ENCODE data around the gene LIMK1. TPM values are rescaled to one million over a fixed set of nuclear protein-coding genes. Genes with fewer than 3 reads are reported as not detected.

Gene LIMK1
- polyA plus RNA-seq, 2 of the 4 experiments (the other 2 are of a cell fraction): 17.6 to 28.9 TPM

DNA sequence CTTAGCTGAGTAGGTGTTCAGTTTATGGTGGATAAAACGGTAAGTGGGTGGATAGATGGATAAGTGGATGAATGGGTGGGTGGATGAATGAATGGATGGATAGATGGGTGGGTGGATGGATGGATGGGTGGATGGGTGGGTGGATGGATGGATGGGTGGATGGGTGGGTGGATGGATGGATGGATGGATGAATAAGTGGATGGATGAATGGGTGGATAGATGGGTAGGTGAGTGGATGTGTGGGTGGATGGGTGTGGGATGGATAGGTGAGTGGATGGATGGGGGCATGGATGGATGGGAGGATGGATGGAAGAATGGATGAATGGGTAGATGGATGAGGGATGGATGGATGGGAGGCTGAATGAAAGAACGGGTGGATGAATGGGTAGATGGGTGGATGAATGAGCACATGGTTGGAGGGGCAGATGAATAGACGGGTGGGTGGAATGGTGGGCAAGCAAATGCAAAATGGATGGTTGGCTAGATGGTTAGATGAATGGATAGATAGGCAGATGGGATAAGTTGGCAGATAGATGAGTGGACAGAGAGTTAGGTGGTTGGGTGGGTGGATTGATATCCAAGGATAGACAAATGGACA, 29.9 kb upstream of the LIMK1 start:
- WGBS (ENCODE audit: missing lambda C conversion rate): 22% methylated on average over 3 of the region's 3 CpGs
- no peaks in the 10 kb centered on the region for H3K4me1 ChIP-seq
- no peak overlapping the region for H3K27ac ChIP-seq
- no peak overlapping the region for H3K4me3 ChIP-seq
- ATAC-seq: no peak
- no peak for DNase-seq (ENCODE audit: low read depth in 1 of 2, low spot score in 1 of 2)
- POLR2A ChIA-PET: interaction anchor here (0.6 kb wide), 1 partner anchor 71 kb away, joined by 6 read pairs; no protein-coding TSS in a partner anchor
- H3K4me2 ChIP-seq: no peak overlapping the region
- FAIRE-seq: no peak
- no peaks in the 10 kb centered on the region for H3K9me3 ChIP-seq
- CTCF ChIA-PET: interaction anchor here (0.6 to 1.8 kb wide), 6 partner anchors 15 to 349 kb away, joined by 3 to 7 read pairs (median 4); no protein-coding TSS in a partner anchor
- TF ChIP-seq POLR2A (IDR thresholded peaks at IDR 0.05; ENCODE audit: low read length) (no peak), TP53 (CRISPR knock-in tag; IDR thresholded peaks at IDR 0.05) (no peak), POLR2AphosphoS2 (conservative IDR thresholded peaks at IDR 0.05; ENCODE audit: low read length) (no peak), HEYL (CRISPR knock-in tag; IDR thresholded peaks at IDR 0.05) (no peak)
- TF ChIP-seq, protein P1, sequence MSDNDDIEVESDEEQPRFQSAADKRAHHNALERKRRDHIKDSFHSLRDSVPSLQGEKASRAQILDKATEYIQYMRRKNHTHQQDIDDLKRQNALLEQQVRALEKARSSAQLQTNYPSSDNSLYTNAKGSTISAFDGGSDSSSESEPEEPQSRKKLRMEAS (IDR thresholded peaks at IDR 0.05): no peak

DNA sequence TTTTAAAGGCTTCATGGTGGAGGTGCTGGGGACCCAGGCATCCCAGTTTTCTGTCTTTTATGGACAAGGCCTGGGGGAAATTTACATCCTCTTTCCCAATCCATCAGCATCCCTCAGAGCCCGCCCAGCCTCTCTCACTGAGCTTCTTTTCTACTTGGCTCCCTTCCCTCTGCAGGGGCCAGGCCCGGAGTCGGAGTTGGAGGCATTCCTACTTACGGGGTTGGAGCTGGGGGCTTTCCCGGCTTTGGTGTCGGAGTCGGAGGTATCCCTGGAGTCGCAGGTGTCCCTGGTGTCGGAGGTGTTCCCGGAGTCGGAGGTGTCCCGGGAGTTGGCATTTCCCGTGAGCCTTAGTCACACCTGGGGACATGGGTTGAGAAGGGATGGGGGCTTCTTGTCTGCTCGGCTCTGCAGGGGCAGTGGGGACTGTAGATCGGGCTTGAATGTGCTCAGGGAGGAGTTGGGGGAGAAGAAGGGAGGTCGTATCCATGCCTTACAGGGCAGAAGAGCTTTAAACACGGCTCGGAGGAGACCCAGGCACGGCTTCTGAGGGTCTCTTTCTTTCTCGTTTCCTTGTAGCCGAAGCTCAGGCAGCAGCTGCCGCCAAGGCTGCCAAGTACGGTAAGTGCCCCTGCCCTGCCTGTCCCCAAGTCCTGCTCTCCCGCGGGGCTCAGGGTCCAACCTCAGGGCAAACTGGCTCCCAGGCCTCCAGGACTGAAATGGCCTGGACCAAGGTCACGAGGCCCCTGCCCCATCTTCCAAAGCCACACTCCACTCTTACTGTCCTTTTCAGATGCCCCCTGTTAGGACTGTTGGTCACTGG, 27.3 kb upstream of the LIMK1 start:
- Histone ChIP-seq H3K4me2 (no peak overlapping the region), H3K27ac (no peak overlapping the region), H3K9me3 (no peaks in the 10 kb centered on the region), H3K4me3 (no peak overlapping the region), H3K4me1 (peaks cover 14% of the 10 kb centered on the region)
- TF ChIP-seq HDAC2 (IDR thresholded peaks at IDR 0.05) (no peak), CEBPB (IDR thresholded peaks at IDR 0.05) (no peak), KDM5A (IDR thresholded peaks at IDR 0.05) (no peak), GATA3 (IDR thresholded peaks at IDR 0.05; ENCODE audit: borderline replicate concordance) (no peak), SREBF2 (IDR thresholded peaks at IDR 0.05) (no peak), JUN (IDR thresholded peaks at IDR 0.05) (no peak), EHMT2 (IDR thresholded peaks at IDR 0.05; ENCODE audit: low read depth) (no peak), ATOH8 (CRISPR knock-in tag; IDR thresholded peaks at IDR 0.05; ENCODE audit: low read depth) (no peak), RARB (CRISPR knock-in tag; IDR thresholded peaks at IDR 0.05) (no peak), PBX3 (IDR thresholded peaks at IDR 0.05) (no peak), SMC3 (IDR thresholded peaks at IDR 0.05) (no peak), EP300 (IDR thresholded peaks at IDR 0.05) (no peak), E2F6 (IDR thresholded peaks at IDR 0.05; ENCODE audit: borderline replicate concordance, low read depth) (no peak)
- WGBS (ENCODE audit: missing lambda C conversion rate): 72% methylated on average over 22 of the region's 26 CpGs
- DNase-seq (ENCODE audit: low read depth in 1 of 2, low spot score in 1 of 2) (no peak), ATAC-seq (no peak), FAIRE-seq (no peak)
- CTCF ChIA-PET: interaction anchor here (1.2 to 1.8 kb wide), 3 partner anchors 11 to 345 kb away, joined by 5 to 6 read pairs (median 6); no protein-coding TSS in a partner anchor
- POLR2A ChIA-PET: no interaction called here

DNA sequence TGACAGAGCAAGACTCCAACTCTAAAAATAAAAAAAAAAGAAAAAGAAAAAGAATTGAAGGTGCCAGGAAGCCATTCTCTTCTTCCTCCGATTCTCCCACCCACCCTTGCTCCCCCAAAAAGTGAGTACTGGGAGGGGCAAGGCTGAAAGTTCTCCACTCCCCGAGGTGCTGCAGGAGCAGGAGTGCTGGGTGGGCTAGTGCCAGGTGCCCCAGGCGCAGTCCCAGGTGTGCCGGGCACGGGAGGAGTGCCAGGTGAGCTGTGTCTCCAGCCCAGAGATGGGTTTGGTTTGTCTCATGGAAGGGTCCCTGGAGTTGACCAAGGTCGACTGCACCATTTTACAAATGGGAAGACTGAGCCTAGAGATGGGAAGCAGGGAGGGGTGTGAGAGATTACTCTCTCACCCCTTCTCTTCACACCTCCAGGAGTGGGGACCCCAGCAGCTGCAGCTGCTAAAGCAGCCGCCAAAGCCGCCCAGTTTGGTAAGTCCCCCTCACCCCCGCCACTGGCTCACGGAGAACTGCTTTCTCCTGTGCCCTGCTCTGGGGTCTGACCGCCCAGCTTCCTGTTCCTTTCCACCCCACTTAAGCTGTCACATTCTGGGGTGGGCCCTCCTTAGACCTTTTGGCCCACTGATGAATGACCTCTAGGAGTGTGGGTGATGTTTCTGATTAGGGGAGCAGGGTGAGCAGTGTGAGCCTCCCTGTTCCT, 26.2 kb upstream of the LIMK1 start:
- CTCF ChIA-PET: interaction anchor here (0.6 to 2.3 kb wide), 8 partner anchors 10 to 344 kb away, joined by 3 to 12 read pairs (median 4); no protein-coding TSS in a partner anchor
- Histone ChIP-seq H3K9me3 (no peaks in the 10 kb centered on the region), H3K4me3 (no peak overlapping the region), H3K27ac (no peak overlapping the region), H3K4me1 (peaks cover 23% of the 10 kb centered on the region), H3K4me2 (no peak overlapping the region)
- DNase-seq (ENCODE audit: low read depth in 1 of 2, low spot score in 1 of 2) (no peak), FAIRE-seq (no peak), ATAC-seq (no peak)
- POLR2A ChIA-PET: no interaction called here
- TF ChIP-seq MYC (IDR thresholded peaks at IDR 0.05; ENCODE audit: borderline replicate concordance, low read length) (no peak), CEBPB (IDR thresholded peaks at IDR 0.05) (no peak), ZC3H11A (IDR thresholded peaks at IDR 0.05) (no peak), HOXB5 (CRISPR knock-in tag; IDR thresholded peaks at IDR 0.05) (no peak), PBX3 (IDR thresholded peaks at IDR 0.05) (no peak), NR3C1 (IDR thresholded peaks at IDR 0.05) (no peak), BHLHE40 (IDR thresholded peaks at IDR 0.05; ENCODE audit: low read depth, low read length) (no peak)
- TF ChIP-seq, protein P1 (IDR thresholded peaks at IDR 0.05): no peak
- 67% methylated on average over 11 of the region's 11 CpGs for WGBS (ENCODE audit: missing lambda C conversion rate)
